SK-N-SH treated with all-trans-retinoic acid at 6 μM for 48 hours (cell line): ENCODE measurements around the gene SHC4.

Experiments used
- RARB ChIP-seq: fragments of 250-450 bp; sonication (Bioruptor Pico); IDR thresholded peaks from 2 replicates; pipeline ENCODE4 v1.8.0; 2021; ENCODE audit warnings: mild to moderate bottlenecking, moderate library complexity
- TSHZ2 ChIP-seq: fragments of 250-450 bp; sonication (Bioruptor Pico); IDR thresholded peaks from 2 replicates; pipeline ENCODE4 v1.5.0; 2020; ENCODE audit warnings: mild to moderate bottlenecking, moderate library complexity
- ZNF565 ChIP-seq: fragments of 450-650 bp; formaldehyde crosslinking; conservative IDR thresholded peaks from 2 replicates; pipeline ENCODE4 v1.5.0; 2020; ENCODE audit warnings: low read depth, mild to moderate bottlenecking, moderate library complexity
- TF ChIP-seq, protein P1 (sequence below): fragments of 250-450 bp; sonication (Bioruptor Pico); IDR thresholded peaks from 2 replicates; pipeline ENCODE4 v1.8.0; 2020; ENCODE audit warnings: mild to moderate bottlenecking, moderate library complexity, borderline replicate concordance
- TF ChIP-seq, protein P2 (sequence below): fragments of 250-450 bp; sonication (Bioruptor Pico); IDR thresholded peaks from 2 replicates; pipeline ENCODE4 v1.8.0; 2021; ENCODE audit warnings: low read depth, mild to moderate bottlenecking, moderate library complexity, borderline replicate concordance

DNA sequence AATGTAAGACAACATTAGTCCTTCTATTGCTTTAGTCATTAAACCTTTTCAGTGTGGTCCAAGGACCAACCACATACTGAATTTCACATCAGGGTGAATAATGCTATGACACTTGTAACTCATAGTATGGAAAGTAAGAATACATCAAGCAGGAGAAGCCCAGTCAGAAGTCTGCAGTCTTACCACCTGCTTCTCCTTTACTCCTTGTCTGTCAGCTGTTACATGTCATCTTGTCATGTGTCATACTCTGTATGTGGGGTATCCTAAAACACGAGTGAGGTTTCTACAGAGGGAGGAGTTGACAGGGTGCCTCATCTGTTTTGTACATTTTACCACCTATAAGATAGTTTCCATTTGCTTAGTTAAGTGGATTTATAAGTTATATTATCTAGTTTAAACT, 118.6 kb downstream of the SHC4 start:
- TF ChIP-seq, protein P1, sequence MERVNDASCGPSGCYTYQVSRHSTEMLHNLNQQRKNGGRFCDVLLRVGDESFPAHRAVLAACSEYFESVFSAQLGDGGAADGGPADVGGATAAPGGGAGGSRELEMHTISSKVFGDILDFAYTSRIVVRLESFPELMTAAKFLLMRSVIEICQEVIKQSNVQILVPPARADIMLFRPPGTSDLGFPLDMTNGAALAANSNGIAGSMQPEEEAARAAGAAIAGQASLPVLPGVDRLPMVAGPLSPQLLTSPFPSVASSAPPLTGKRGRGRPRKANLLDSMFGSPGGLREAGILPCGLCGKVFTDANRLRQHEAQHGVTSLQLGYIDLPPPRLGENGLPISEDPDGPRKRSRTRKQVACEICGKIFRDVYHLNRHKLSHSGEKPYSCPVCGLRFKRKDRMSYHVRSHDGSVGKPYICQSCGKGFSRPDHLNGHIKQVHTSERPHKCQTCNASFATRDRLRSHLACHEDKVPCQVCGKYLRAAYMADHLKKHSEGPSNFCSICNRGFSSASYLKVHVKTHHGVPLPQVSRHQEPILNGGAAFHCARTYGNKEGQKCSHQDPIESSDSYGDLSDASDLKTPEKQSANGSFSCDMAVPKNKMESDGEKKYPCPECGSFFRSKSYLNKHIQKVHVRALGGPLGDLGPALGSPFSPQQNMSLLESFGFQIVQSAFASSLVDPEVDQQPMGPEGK (CRISPR knock-in tag) = no peak
- TF ChIP-seq TSHZ2 (no peak), RARB (CRISPR knock-in tag) (no peak), ZNF565 (CRISPR knock-in tag) (no peak)
- TF ChIP-seq, protein P2, sequence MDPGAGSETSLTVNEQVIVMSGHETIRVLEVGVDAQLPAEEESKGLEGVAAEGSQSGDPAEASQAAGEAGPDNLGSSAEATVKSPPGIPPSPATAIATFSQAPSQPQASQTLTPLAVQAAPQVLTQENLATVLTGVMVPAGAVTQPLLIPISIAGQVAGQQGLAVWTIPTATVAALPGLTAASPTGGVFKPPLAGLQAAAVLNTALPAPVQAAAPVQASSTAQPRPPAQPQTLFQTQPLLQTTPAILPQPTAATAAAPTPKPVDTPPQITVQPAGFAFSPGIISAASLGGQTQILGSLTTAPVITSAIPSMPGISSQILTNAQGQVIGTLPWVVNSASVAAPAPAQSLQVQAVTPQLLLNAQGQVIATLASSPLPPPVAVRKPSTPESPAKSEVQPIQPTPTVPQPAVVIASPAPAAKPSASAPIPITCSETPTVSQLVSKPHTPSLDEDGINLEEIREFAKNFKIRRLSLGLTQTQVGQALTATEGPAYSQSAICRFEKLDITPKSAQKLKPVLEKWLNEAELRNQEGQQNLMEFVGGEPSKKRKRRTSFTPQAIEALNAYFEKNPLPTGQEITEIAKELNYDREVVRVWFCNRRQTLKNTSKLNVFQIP (CRISPR knock-in tag) = no peak
